Chondrocyte (in vitro differentiated cells): ENCODE data around the gene NAALADL2. TPM values are rescaled to one million over a fixed set of nuclear protein-coding genes. Genes with fewer than 3 reads are reported as not detected.

Experiments used
- DNase-seq: peaks from one replicate; pipeline ENCODE4 v3.0.0; 2021; ENCODE audit warnings: mixed read lengths, low spot score
- H3K27ac Mint-ChIP-seq: one replicate; pipeline ENCODE4 v1.8.0; 2021; ENCODE audit warnings: mild to moderate bottlenecking, moderate library complexity, mixed read lengths; ENCODE audit not compliant: unreplicated experiment
- H3K27me3 Mint-ChIP-seq: 2 replicates; pipeline ENCODE4 v1.8.0; 2021; ENCODE audit warnings: low read depth, mixed read lengths
- H3K36me3 Mint-ChIP-seq: 2 replicates; pipeline ENCODE4 v1.8.0; 2021; ENCODE audit warnings: low read depth, mixed read lengths
- H3K4me1 Mint-ChIP-seq: 2 replicates; pipeline ENCODE4 v1.8.0; 2021; ENCODE audit warnings: low read depth, mild to moderate bottlenecking, mixed read lengths
- H3K4me3 Mint-ChIP-seq: one replicate; pipeline ENCODE4 v1.8.0; 2021; ENCODE audit warnings: mild to moderate bottlenecking, moderate library complexity, mixed read lengths; ENCODE audit not compliant: unreplicated experiment
- H3K9me3 Mint-ChIP-seq: 2 replicates; pipeline ENCODE4 v1.8.0; 2021; ENCODE audit warnings: low read depth, mixed read lengths
- CTCF ChIP-seq: fragments of 200-600 bp; sonication (generic); IDR thresholded peaks from 2 replicates; pipeline ENCODE4 v1.5.0; 2021; ENCODE audit warnings: antibody characterized with exemption, mild to moderate bottlenecking, moderate library complexity
- total RNA-seq: library from RNA; stranded (reverse); gene quantifications from 3 replicates; pipeline ENCODE4 v1.2.1, GENCODE V29; 2021

NAALADL2 gene
- total RNA-seq, 1 donor from 2014 or later: 8.0 TPM

- Mint-ChIP-seq H3K27me3 (no peaks in the 10 kb centered on the region), H3K4me3 (no peak overlapping the region), H3K9me3 (no peaks in the 10 kb centered on the region), H3K4me1 (peaks cover 9% of the 10 kb centered on the region), H3K36me3 (no peaks in the 10 kb centered on the region), H3K27ac (no peak overlapping the region)
- DNase-seq: no peak
- no peak for TF ChIP-seq CTCF
Observed at GRCh38 chr3:175672119-175672689, 813.1 kb downstream of the NAALADL2 start.

GRCh38 chr3:175679568-175679967, 820.4 kb downstream of the NAALADL2 start:
- Mint-ChIP-seq H3K4me3 (no peak overlapping the region), H3K9me3 (peaks cover 9% of the 10 kb centered on the region), H3K4me1 (no peaks in the 10 kb centered on the region), H3K27ac (no peak overlapping the region), H3K36me3 (no peaks in the 10 kb centered on the region), H3K27me3 (no peaks in the 10 kb centered on the region)
- DNase-seq: no peak
- TF ChIP-seq CTCF: no peak

DNA sequence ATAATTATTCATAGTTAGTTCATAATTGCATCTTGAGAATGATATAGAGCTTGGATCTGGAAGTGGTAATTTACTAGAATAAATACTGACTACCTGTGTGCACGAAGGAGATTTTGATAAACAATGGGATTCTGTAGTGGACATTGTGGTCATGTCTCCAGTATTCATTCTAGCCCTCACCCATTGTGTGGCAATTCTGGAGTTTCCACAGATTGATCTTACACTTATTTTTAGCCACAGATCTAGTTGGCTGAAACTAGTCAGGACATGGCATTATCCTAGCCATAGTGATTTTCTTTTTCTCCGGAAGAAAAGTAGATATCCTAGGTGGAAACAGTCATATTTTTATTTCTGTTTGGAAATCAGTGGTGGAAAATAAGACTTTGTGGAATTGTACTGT, 833.1 kb downstream of the NAALADL2 start:
- Mint-ChIP-seq H3K4me3 (no peak overlapping the region), H3K36me3 (no peaks in the 10 kb centered on the region), H3K9me3 (no peaks in the 10 kb centered on the region), H3K4me1 (peaks cover 14% of the 10 kb centered on the region), H3K27me3 (no peaks in the 10 kb centered on the region), H3K27ac (no peak overlapping the region)
- no peak for TF ChIP-seq CTCF
- DNase-seq: no peak

DNA sequence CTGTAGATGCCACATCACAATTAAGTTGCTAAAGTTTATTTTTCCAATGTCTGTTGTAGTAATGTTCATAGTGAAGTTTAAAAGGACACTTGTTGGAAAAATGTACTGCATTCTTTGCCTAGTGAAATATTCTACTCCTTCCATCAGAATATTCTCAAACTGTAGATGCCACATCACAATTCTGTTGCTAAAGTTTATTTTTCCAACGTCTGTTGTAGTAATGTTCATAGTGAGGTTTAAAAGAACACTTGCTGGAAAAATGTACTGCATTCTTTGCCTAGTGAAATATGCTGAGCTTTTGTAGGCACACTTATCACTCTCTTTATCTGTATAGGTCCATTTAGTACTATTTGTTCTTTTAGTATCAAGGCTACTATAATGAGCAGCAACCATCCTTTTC, 836.1 kb downstream of the NAALADL2 start:
- DNase-seq: no peak
- Mint-ChIP-seq H3K36me3 (no peaks in the 10 kb centered on the region), H3K4me1 (peaks cover 14% of the 10 kb centered on the region), H3K27ac (no peak overlapping the region), H3K4me3 (no peak overlapping the region), H3K9me3 (no peaks in the 10 kb centered on the region), H3K27me3 (no peaks in the 10 kb centered on the region)
- TF ChIP-seq CTCF: no peak

- TF ChIP-seq CTCF: no peak
- no peak for DNase-seq
- Mint-ChIP-seq H3K36me3 (no peaks in the 10 kb centered on the region), H3K27ac (no peak overlapping the region), H3K4me1 (peaks cover 28% of the 10 kb centered on the region), H3K4me3 (no peak overlapping the region), H3K9me3 (peaks cover 6% of the 10 kb centered on the region), H3K27me3 (no peaks in the 10 kb centered on the region)
Observed at GRCh38 chr3:175702956-175703355, 843.8 kb downstream of the NAALADL2 start.
